ENCODE results near the gene IMPG2. TPM values are rescaled to one million over a fixed set of nuclear protein-coding genes. Genes with fewer than 3 reads are reported as not detected.

Gene IMPG2
- total RNA-seq, 2 donors from 2014 or later = 0.18 to 0.26 TPM

- Mint-ChIP-seq H3K4me1 (peaks cover 6% of the 10 kb centered on the region), H3K27me3 (ENCODE audit: insufficient read depth) (peaks cover 15% of the 10 kb centered on the region), H3K4me3 (no peak overlapping the region), H3K36me3 (ENCODE audit: low read depth) (peaks cover 2% of the 10 kb centered on the region), H3K9me3 (peaks cover 3% of the 10 kb centered on the region), H3K27ac (no peak overlapping the region)
- peaks cover 1% of the 10 kb centered on the region for H3K27me3 ChIP-seq (ENCODE audit: control insufficient read depth, insufficient read depth, low read length, poor library complexity, severe bottlenecking)
- no peak overlapping the region for H3K9ac ChIP-seq (ENCODE audit: extremely low read depth, low read length, poor library complexity, severe bottlenecking)
- H3K36me3 ChIP-seq (ENCODE audit: control insufficient read depth, insufficient read depth, low read length) = no peaks in the 10 kb centered on the region
- H3K4me3 ChIP-seq (ENCODE audit: low read length) = no peak overlapping the region
- peak; percentile 39 for DNase-seq
- TF ChIP-seq CTCF (conservative IDR thresholded peaks at IDR 0.05) = no peak
- H3K9me3 ChIP-seq (ENCODE audit: control insufficient read depth, low read length) = peaks cover 8% of the 10 kb centered on the region
- H3K4me1 ChIP-seq (ENCODE audit: control insufficient read depth, insufficient read depth, low read length) = no peaks in the 10 kb centered on the region
- no peak overlapping the region for H3K27ac ChIP-seq (ENCODE audit: low read depth, low read length)
Observed at GRCh38 chr3:101266566-101266965, 53.8 kb downstream of the IMPG2 start.

- no peak overlapping the region for H3K4me3 ChIP-seq (ENCODE audit: low read length)
- no peaks in the 10 kb centered on the region for H3K36me3 ChIP-seq (ENCODE audit: control insufficient read depth, insufficient read depth, low read length)
- no peak overlapping the region for H3K27ac ChIP-seq (ENCODE audit: low read depth, low read length)
- H3K27ac Mint-ChIP-seq = no peak overlapping the region
- peaks cover 8% of the 10 kb centered on the region for H3K9me3 ChIP-seq (ENCODE audit: control insufficient read depth, low read length)
- peaks cover 11% of the 10 kb centered on the region for H3K27me3 Mint-ChIP-seq (ENCODE audit: insufficient read depth)
- H3K36me3 Mint-ChIP-seq (ENCODE audit: low read depth) = peaks cover 2% of the 10 kb centered on the region
- no peak for DNase-seq
- H3K27me3 ChIP-seq (ENCODE audit: control insufficient read depth, insufficient read depth, low read length, poor library complexity, severe bottlenecking) = peaks cover 6% of the 10 kb centered on the region
- H3K4me1 ChIP-seq (ENCODE audit: control insufficient read depth, insufficient read depth, low read length) = no peaks in the 10 kb centered on the region
- H3K9ac ChIP-seq (ENCODE audit: extremely low read depth, low read length, poor library complexity, severe bottlenecking) = no peak overlapping the region
- no peak overlapping the region for H3K4me3 Mint-ChIP-seq
- peaks cover 6% of the 10 kb centered on the region for H3K4me1 Mint-ChIP-seq
- peaks cover 3% of the 10 kb centered on the region for H3K9me3 Mint-ChIP-seq
- TF ChIP-seq CTCF (conservative IDR thresholded peaks at IDR 0.05) = no peak
Observed at GRCh38 chr3:101266071-101266470, 54.3 kb downstream of the IMPG2 start.

DNA sequence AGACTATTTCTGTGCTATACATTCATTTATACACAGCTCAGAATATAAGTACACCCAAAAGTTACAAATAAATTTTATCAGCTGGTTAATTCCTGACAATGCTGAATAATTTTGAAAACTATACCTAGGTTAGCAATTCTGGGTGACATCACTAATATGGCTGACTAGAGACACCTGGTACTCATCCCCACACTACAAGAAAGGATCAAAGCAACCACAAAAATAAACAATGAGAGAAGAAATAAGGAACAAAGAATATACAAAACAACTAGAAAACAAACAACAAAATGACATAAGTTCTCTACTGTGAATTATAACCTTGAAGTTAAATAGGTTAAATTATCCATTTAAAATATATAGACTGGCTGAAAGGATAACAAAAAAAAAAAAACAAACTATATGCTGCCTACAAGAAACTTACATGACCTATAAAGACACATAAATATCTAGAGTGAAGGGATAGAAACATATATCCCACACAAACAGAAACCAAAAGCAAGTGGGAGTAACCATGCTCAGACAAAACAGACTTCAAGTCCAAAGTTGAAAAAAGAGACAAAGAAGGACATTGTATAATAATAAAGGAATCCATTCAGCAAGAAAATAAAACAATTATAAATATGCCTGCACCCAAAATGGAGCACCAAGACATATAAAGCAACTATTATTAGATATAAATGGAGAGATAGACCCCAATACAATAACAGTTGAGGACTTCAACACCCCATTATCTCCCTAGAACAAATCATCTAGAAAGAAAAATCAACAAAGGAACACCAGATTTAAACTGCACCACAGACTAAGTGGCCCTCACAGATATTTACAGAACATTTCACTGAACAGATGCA, 57.8 kb downstream of the IMPG2 start:
- Histone ChIP-seq H3K9ac (ENCODE audit: extremely low read depth, low read length, poor library complexity, severe bottlenecking) (no peak overlapping the region), H3K27me3 (ENCODE audit: control insufficient read depth, insufficient read depth, low read length, poor library complexity, severe bottlenecking) (peaks cover 34% of the 10 kb centered on the region), H3K4me1 (ENCODE audit: control insufficient read depth, insufficient read depth, low read length) (no peaks in the 10 kb centered on the region), H3K27ac (ENCODE audit: low read depth, low read length) (no peak overlapping the region), H3K4me3 (ENCODE audit: low read length) (no peak overlapping the region), H3K9me3 (ENCODE audit: control insufficient read depth, low read length) (peaks cover 8% of the 10 kb centered on the region), H3K36me3 (ENCODE audit: control insufficient read depth, insufficient read depth, low read length) (no peaks in the 10 kb centered on the region)
- H3K36me3 Mint-ChIP-seq (ENCODE audit: low read depth) = no peaks in the 10 kb centered on the region
- TF ChIP-seq CTCF (conservative IDR thresholded peaks at IDR 0.05) = no peak
- no peak overlapping the region for H3K27ac Mint-ChIP-seq
- H3K4me3 Mint-ChIP-seq = no peak overlapping the region
- H3K27me3 Mint-ChIP-seq (ENCODE audit: insufficient read depth) = peaks cover 12% of the 10 kb centered on the region
- H3K4me1 Mint-ChIP-seq = peaks cover 6% of the 10 kb centered on the region
- H3K9me3 Mint-ChIP-seq = no peaks in the 10 kb centered on the region
- DNase-seq = no peak

All from endodermal cell (in vitro differentiated cells).